ENCODE results near the gene ST6GAL1. TPM values are rescaled to one million over a fixed set of nuclear protein-coding genes. Genes with fewer than 3 reads are reported as not detected.

ST6GAL1 gene
- total RNA-seq, 4 donors from 2014 or later = 11.1 to 29.8 (median 18.6) TPM

- no peaks in the 10 kb centered on the region for H3K36me3 ChIP-seq
- peak overlapping the region; percentile 2 to 40 (median 16) for H3K4me3 ChIP-seq
- no peaks in the 10 kb centered on the region for H3K27me3 ChIP-seq
- DNase-seq (no peak), ATAC-seq (no peak)
- in situ Hi-C loops (cut with MboI; ENCODE audit: low sequenced_read_pairs in 4 of 4) (no loop called here), intact Hi-C loops (cut with DNase I; ENCODE audit: low total_unique reads) (no loop called here)
- TF ChIP-seq, protein P1, sequence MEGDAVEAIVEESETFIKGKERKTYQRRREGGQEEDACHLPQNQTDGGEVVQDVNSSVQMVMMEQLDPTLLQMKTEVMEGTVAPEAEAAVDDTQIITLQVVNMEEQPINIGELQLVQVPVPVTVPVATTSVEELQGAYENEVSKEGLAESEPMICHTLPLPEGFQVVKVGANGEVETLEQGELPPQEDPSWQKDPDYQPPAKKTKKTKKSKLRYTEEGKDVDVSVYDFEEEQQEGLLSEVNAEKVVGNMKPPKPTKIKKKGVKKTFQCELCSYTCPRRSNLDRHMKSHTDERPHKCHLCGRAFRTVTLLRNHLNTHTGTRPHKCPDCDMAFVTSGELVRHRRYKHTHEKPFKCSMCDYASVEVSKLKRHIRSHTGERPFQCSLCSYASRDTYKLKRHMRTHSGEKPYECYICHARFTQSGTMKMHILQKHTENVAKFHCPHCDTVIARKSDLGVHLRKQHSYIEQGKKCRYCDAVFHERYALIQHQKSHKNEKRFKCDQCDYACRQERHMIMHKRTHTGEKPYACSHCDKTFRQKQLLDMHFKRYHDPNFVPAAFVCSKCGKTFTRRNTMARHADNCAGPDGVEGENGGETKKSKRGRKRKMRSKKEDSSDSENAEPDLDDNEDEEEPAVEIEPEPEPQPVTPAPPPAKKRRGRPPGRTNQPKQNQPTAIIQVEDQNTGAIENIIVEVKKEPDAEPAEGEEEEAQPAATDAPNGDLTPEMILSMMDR (IDR thresholded peaks at IDR 0.05 in 4 of 5, conservative IDR thresholded peaks at IDR 0.05 in 1 of 5) = no peak
- TF ChIP-seq POLR2A (IDR thresholded peaks at IDR 0.05) = no peak
- H3K9me3 ChIP-seq = no peaks in the 10 kb centered on the region
- peak overlapping the region; percentile 5 to 59 (median 52) for H3K27ac ChIP-seq
- H3K4me1 ChIP-seq = peaks cover 3 to 4% of the 10 kb centered on the region in 2 donors
Observed at GRCh38 chr3:187102073-187102634, 171.8 kb downstream of the ST6GAL1 start.

GRCh38 chr3:187103251-187103650, 172.9 kb downstream of the ST6GAL1 start:
- no peak overlapping the region for H3K27ac ChIP-seq
- no peaks in the 10 kb centered on the region for H3K9me3 ChIP-seq
- H3K36me3 ChIP-seq = no peaks in the 10 kb centered on the region
- in situ Hi-C loops (cut with MboI; ENCODE audit: low sequenced_read_pairs in 4 of 4) (no loop called here), intact Hi-C loops (cut with DNase I; ENCODE audit: low total_unique reads) (no loop called here)
- DNase-seq (no peak), ATAC-seq (no peak)
- peaks cover 3 to 4% of the 10 kb centered on the region in 2 donors for H3K4me1 ChIP-seq
- no peak overlapping the region for H3K4me3 ChIP-seq
- H3K27me3 ChIP-seq = no peaks in the 10 kb centered on the region
- no peak for TF ChIP-seq POLR2A (IDR thresholded peaks at IDR 0.05)
- TF ChIP-seq, protein P1 (IDR thresholded peaks at IDR 0.05 in 4 of 5, conservative IDR thresholded peaks at IDR 0.05 in 1 of 5) = no peak

DNA sequence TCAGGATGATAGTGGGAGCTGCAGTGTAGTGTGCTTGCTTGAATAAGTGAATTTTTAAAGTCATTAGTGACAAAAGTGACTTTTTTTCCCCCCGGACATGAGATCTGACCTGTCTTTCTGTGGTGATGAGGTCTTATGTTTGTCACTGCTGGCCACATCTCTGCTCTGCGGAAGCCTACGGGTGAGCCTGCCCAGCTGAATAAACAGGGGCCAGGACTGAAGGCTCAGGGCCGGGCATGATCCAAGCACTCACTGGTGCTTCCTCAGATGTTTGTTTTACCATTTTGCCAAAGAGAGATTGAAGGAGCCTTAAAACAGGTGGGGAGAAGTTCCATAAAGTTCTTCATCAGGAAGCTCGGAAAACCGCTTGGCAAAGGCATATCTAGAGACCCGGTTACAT, 174.0 kb downstream of the ST6GAL1 start:
- H3K9me3 ChIP-seq = no peaks in the 10 kb centered on the region
- peaks cover 3 to 4% of the 10 kb centered on the region in 2 donors for H3K4me1 ChIP-seq
- intact Hi-C loops (cut with DNase I; ENCODE audit: low total_unique reads) (no loop called here), in situ Hi-C loops (cut with MboI; ENCODE audit: low sequenced_read_pairs in 4 of 4) (no loop called here)
- H3K4me3 ChIP-seq = no peak overlapping the region
- H3K27ac ChIP-seq = no peak overlapping the region
- no peaks in the 10 kb centered on the region for H3K36me3 ChIP-seq
- DNase-seq (no peak), ATAC-seq (no peak)
- TF ChIP-seq, protein P1 (IDR thresholded peaks at IDR 0.05 in 4 of 5, conservative IDR thresholded peaks at IDR 0.05 in 1 of 5) = no peak
- no peak for TF ChIP-seq POLR2A (IDR thresholded peaks at IDR 0.05)
- no peaks in the 10 kb centered on the region for H3K27me3 ChIP-seq

DNA sequence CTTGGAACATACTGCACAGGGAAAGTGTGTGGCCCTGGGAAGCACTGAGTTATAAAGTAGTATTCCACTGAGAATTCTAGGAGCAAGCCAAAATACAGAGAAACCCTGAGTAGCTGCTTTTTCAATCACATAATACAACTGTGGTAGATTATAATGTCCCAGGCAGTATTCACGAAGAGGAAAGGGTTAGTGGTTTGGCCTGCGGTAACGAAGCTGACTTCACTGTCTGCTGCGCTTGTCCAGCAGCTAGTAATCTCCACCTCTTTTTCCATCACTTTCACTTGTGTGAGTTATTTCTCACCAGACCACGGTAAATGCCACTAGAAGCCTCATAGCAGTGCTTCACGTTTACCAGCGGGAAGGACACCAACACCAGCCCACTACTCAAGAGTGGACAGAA, 174.6 kb downstream of the ST6GAL1 start:
- Histone ChIP-seq H3K27ac (no peak overlapping the region), H3K36me3 (no peaks in the 10 kb centered on the region), H3K27me3 (no peaks in the 10 kb centered on the region), H3K4me1 (peaks cover 3 to 4% of the 10 kb centered on the region in 2 donors), H3K9me3 (no peaks in the 10 kb centered on the region), H3K4me3 (peak overlapping the region in 1 of 4 donors; percentile 1)
- intact Hi-C loops (cut with DNase I; ENCODE audit: low total_unique reads) (no loop called here), in situ Hi-C loops (cut with MboI; ENCODE audit: low sequenced_read_pairs in 4 of 4) (no loop called here)
- no peak for DNase-seq
- no peak for ATAC-seq
- TF ChIP-seq, protein P1 (IDR thresholded peaks at IDR 0.05 in 4 of 5, conservative IDR thresholded peaks at IDR 0.05 in 1 of 5) = no peak
- no peak for TF ChIP-seq POLR2A (IDR thresholded peaks at IDR 0.05)

- ATAC-seq (no peak), DNase-seq (no peak)
- peaks cover 3 to 4% of the 10 kb centered on the region in 2 donors for H3K4me1 ChIP-seq
- TF ChIP-seq POLR2A (IDR thresholded peaks at IDR 0.05) = no peak
- TF ChIP-seq, protein P1 (IDR thresholded peaks at IDR 0.05 in 4 of 5, conservative IDR thresholded peaks at IDR 0.05 in 1 of 5) = no peak
- H3K4me3 ChIP-seq = no peak overlapping the region
- intact Hi-C loops (cut with DNase I; ENCODE audit: low total_unique reads) (no loop called here), in situ Hi-C loops (cut with MboI; ENCODE audit: low sequenced_read_pairs in 4 of 4) (no loop called here)
- no peaks in the 10 kb centered on the region for H3K27me3 ChIP-seq
- no peak overlapping the region for H3K27ac ChIP-seq
- H3K36me3 ChIP-seq = no peaks in the 10 kb centered on the region
- no peaks in the 10 kb centered on the region for H3K9me3 ChIP-seq
Observed at GRCh38 chr3:187105700-187106099, 175.4 kb downstream of the ST6GAL1 start.

Measured in gastrocnemius medialis (tissue), 4 donors.